Endothelial cell (in vitro differentiated cells): ENCODE results near the gene NOXA1. TPM values are rescaled to one million over a fixed set of nuclear protein-coding genes. Genes with fewer than 3 reads are reported as not detected.

Experiments used
- DNase-seq: peaks from one replicate; pipeline ENCODE4 v3.0.0; 2021; ENCODE audit warnings: low spot score
- H3K27ac Mint-ChIP-seq: one replicate; pipeline ENCODE4 v1.8.0; 2021; ENCODE audit warnings: mixed read lengths, inconsistent platforms; ENCODE audit not compliant: unreplicated experiment
- H3K27me3 Mint-ChIP-seq: one replicate; pipeline ENCODE4 v1.8.0; 2021; ENCODE audit warnings: mild to moderate bottlenecking, moderate library complexity, mixed read lengths, inconsistent platforms; ENCODE audit not compliant: unreplicated experiment
- H3K36me3 Mint-ChIP-seq: one replicate; pipeline ENCODE4 v1.8.0; 2021; ENCODE audit warnings: mild to moderate bottlenecking, low read depth, mixed read lengths, inconsistent platforms; ENCODE audit not compliant: unreplicated experiment
- H3K4me1 Mint-ChIP-seq: one replicate; pipeline ENCODE4 v1.8.0; 2021; ENCODE audit warnings: mild to moderate bottlenecking, mixed read lengths, inconsistent platforms; ENCODE audit not compliant: unreplicated experiment
- H3K4me3 Mint-ChIP-seq: one replicate; pipeline ENCODE4 v1.8.0; 2021; ENCODE audit warnings: mild to moderate bottlenecking, mixed read lengths, inconsistent platforms; ENCODE audit not compliant: unreplicated experiment
- H3K9me3 Mint-ChIP-seq: one replicate; pipeline ENCODE4 v1.8.0; 2021; ENCODE audit warnings: mixed read lengths, inconsistent platforms; ENCODE audit not compliant: unreplicated experiment
- total RNA-seq: library from RNA; stranded (reverse); fragmentation: NEBNext Ultra II Directional; extraction: Animal tissue kit (Norgen Biotek cat#: 25700); gene quantifications from one replicate; pipeline ENCODE4 v1.2.1, GENCODE V29; 2021; ENCODE audit not compliant: unreplicated experiment
- TF ChIP-seq, protein P1 (sequence below): fragments of 200-600 bp; sonication (generic); IDR thresholded peaks from one replicate; pipeline ENCODE4 v1.5.0; 2021; ENCODE audit warnings: antibody characterized with exemption; ENCODE audit not compliant: unreplicated experiment

The NOXA1 gene
- total RNA-seq, 1 donor from 2014 or later = 0.36 TPM

GRCh38 chr9:137416006-137416562 is 7.1 kb upstream of the NOXA1 start:
- DNase-seq = no peak
- no peaks in the 10 kb centered on the region for H3K27me3 Mint-ChIP-seq
- TF ChIP-seq, protein P1, sequence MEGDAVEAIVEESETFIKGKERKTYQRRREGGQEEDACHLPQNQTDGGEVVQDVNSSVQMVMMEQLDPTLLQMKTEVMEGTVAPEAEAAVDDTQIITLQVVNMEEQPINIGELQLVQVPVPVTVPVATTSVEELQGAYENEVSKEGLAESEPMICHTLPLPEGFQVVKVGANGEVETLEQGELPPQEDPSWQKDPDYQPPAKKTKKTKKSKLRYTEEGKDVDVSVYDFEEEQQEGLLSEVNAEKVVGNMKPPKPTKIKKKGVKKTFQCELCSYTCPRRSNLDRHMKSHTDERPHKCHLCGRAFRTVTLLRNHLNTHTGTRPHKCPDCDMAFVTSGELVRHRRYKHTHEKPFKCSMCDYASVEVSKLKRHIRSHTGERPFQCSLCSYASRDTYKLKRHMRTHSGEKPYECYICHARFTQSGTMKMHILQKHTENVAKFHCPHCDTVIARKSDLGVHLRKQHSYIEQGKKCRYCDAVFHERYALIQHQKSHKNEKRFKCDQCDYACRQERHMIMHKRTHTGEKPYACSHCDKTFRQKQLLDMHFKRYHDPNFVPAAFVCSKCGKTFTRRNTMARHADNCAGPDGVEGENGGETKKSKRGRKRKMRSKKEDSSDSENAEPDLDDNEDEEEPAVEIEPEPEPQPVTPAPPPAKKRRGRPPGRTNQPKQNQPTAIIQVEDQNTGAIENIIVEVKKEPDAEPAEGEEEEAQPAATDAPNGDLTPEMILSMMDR = no peak
- H3K27ac Mint-ChIP-seq = no peak overlapping the region
- H3K4me1 Mint-ChIP-seq = no peaks in the 10 kb centered on the region
- no peaks in the 10 kb centered on the region for H3K9me3 Mint-ChIP-seq
- H3K36me3 Mint-ChIP-seq = peaks cover 5% of the 10 kb centered on the region
- no peak overlapping the region for H3K4me3 Mint-ChIP-seq

- TF ChIP-seq, protein P1 = no peak
- no peaks in the 10 kb centered on the region for H3K9me3 Mint-ChIP-seq
Observed at GRCh38 chr9:137416563-137417151, 6.5 kb upstream of the NOXA1 start.

DNA sequence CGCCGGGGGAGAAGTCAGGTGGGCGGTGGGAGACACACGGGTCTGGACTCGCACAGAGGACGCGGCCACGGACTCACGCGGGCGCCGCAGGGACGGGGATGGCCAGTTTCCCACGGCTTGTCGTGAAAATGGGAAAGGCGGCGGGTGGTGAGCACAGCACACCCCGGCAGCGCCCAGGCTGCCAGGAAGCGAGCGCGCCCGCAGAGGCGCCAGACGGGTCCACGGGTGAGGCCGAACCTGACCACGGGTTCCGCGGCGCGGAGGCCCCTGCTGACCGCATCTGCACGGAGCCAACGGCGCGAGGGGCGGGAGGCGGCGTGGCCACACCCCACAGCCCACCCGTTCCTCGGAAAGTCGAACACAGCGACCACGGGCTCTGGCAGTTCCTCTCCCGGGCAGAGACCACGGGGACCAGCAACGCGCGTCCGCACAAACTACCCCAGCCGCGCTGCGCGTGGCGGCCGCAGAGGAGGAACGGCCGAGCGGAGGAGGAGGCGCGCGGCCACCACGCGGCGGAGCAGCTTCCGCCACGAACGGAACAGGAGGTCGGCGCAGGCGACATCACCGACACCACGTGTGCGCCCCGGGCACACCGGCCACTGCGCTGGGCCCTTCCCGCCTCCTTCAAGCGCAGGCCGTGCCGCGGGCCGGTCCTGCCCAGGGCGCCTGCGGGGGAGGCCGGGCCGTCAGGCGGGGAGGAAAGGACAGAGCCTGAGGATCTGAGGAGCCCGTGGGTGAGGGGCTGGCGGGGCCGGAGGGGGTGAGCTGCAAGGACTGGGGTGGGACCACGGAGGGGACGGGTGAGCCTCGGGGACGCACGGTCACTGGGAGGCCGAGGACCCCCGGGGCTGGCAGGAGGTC is 5.8 kb upstream of the NOXA1 start:
- H3K36me3 Mint-ChIP-seq = peaks cover 5% of the 10 kb centered on the region
- peaks cover 3% of the 10 kb centered on the region for H3K27me3 Mint-ChIP-seq
- no peak overlapping the region for H3K27ac Mint-ChIP-seq
- peaks cover 4% of the 10 kb centered on the region for H3K4me1 Mint-ChIP-seq
- no peak for DNase-seq
- no peaks in the 10 kb centered on the region for H3K9me3 Mint-ChIP-seq
- no peak overlapping the region for H3K4me3 Mint-ChIP-seq
- TF ChIP-seq, protein P1 = no peak

More at GRCh38 chr9:137416563-137417151, 6.5 kb upstream of the NOXA1 start:
- Mint-ChIP-seq H3K4me1 (no peaks in the 10 kb centered on the region), H3K36me3 (peaks cover 5% of the 10 kb centered on the region), H3K27ac (no peak overlapping the region), H3K4me3 (no peak overlapping the region), H3K27me3 (no peaks in the 10 kb centered on the region)
- no peak for DNase-seq

GRCh38 chr9:137421838-137422603 is 1.2 kb upstream of the NOXA1 start:
- Mint-ChIP-seq H3K4me3 (peak overlapping the region; percentile 92), H3K36me3 (no peaks in the 10 kb centered on the region), H3K9me3 (no peaks in the 10 kb centered on the region), H3K27me3 (peaks cover 13% of the 10 kb centered on the region), H3K4me1 (peaks cover 4% of the 10 kb centered on the region), H3K27ac (no peak overlapping the region)
- TF ChIP-seq, protein P1 = no peak
- no peak for DNase-seq
